Occipital lobe (tissue), 2 donors: Measurements from ENCODE around the gene KREMEN1. TPM values are rescaled to one million over a fixed set of nuclear protein-coding genes. Genes with fewer than 3 reads are reported as not detected.

Source experiments
- small RNA-seq: library from RNA; depleted of rRNA; stranded (forward); fragments of <200 nt; gene quantifications from one replicate; pipeline ENCODE3, GENCODE V24; 2014
- total RNA-seq: library from RNA; depleted of rRNA; stranded (reverse); fragments of >200 nt; gene quantifications from one replicate; pipeline ENCODE4 v1.2.3, GENCODE V29; 2014

KREMEN1 gene
- total RNA-seq, 1 donor from 2014 or later = 18.9 TPM

Small RNAs within 50 kb of the gene (small RNA-seq; reads per million reads assigned to genes)
- gene RNU6-1219P (not detected), gene RNU6-810P (not detected)

Other genes with a start within 250 kb of the KREMEN1 start
- gene ZNRF3, start 189.5 kb upstream of the KREMEN1 start, total RNA-seq = 8.1 TPM
- gene C22orf31, start 11.2 kb upstream of the KREMEN1 start, total RNA-seq = not detected
- gene EMID1, start 132.9 kb downstream of the KREMEN1 start, total RNA-seq = 31.8 TPM
- 14.3 TPM for gene RHBDD3, start 194.9 kb downstream of the KREMEN1 start, total RNA-seq
- 186 TPM for gene EWSR1, start 195.2 kb downstream of the KREMEN1 start, total RNA-seq
- gene GAS2L1, start 233.6 kb downstream of the KREMEN1 start, total RNA-seq = 7.3 TPM
- gene RASL10A, start 242.7 kb downstream of the KREMEN1 start, total RNA-seq = 15.0 TPM